Ascending aorta (tissue), 2 donors: ENCODE data around the gene PTPRG. TPM values are rescaled to one million over a fixed set of nuclear protein-coding genes. Genes with fewer than 3 reads are reported as not detected.

Source experiments
- DNase-seq, 2 donors: peaks; one replicate each; pipeline ENCODE4 v3.0.0-alpha.2; 2019; ENCODE audit warnings: low spot score in 2 of 2
- H3K27ac ChIP-seq, 2 donors: fragments of 200-600 bp; sonication (generic); one replicate each; pipeline ENCODE4 v1.5.1; 2016 to 2017; ENCODE audit warnings: mild to moderate bottlenecking in 1 of 2
- H3K27me3 ChIP-seq: fragments of 200-600 bp; sonication (generic); one replicate; pipeline ENCODE4 v1.5.1; 2017
- H3K36me3 ChIP-seq, 2 donors: fragments of 200-600 bp; sonication (generic); one replicate each; pipeline ENCODE4 v1.5.1; 2016
- H3K4me1 ChIP-seq, 2 donors: fragments of 200-600 bp; sonication (generic); one replicate each; pipeline ENCODE4 v1.5.1; 2016 to 2017; ENCODE audit warnings: mild to moderate bottlenecking in 1 of 2
- H3K4me3 ChIP-seq, 2 donors: fragments of 200-600 bp; sonication (generic); one replicate each; pipeline ENCODE4 v1.5.1; 2016 to 2017; ENCODE audit warnings: mild to moderate bottlenecking in 1 of 2
- H3K9me3 ChIP-seq, 2 donors: fragments of 200-600 bp; sonication (generic); one replicate each; pipeline ENCODE4 v1.5.1; 2016
- intact Hi-C: fragments of 100-400 bp; cut with DNase I; formaldehyde crosslinking; loops from one replicate; pipeline ENCODE4 v1.15.1; 2023
- total RNA-seq: library from RNA; depleted of rRNA; stranded (reverse); fragments of >200 nt; gene quantifications from one replicate; pipeline ENCODE4 v1.1.0, GENCODE V29; 2016
- TF ChIP-seq, protein P1 (sequence below), 3 experiments: fragments of 200-600 bp in 2 of 3; fragments of 450-650 bp in 1 of 3; sonication (generic) in 2 of 3; IDR thresholded peaks; one replicate each; pipeline ENCODE4 v1.5.1; 2016 to 2019; ENCODE audit warnings: antibody characterized with exemption in 3 of 3, mild to moderate bottlenecking in 1 of 3, moderate library complexity in 1 of 3

PTPRG gene
- total RNA-seq, 1 donor from 2014 or later: 129 TPM

- no peak for DNase-seq
- Histone ChIP-seq H3K36me3 (no peaks in the 10 kb centered on the region), H3K27ac (no peak overlapping the region), H3K4me1 (no peaks in the 10 kb centered on the region), H3K9me3 (no peaks in the 10 kb centered on the region), H3K27me3 (no peaks in the 10 kb centered on the region), H3K4me3 (no peak overlapping the region)
- TF ChIP-seq, protein P1, sequence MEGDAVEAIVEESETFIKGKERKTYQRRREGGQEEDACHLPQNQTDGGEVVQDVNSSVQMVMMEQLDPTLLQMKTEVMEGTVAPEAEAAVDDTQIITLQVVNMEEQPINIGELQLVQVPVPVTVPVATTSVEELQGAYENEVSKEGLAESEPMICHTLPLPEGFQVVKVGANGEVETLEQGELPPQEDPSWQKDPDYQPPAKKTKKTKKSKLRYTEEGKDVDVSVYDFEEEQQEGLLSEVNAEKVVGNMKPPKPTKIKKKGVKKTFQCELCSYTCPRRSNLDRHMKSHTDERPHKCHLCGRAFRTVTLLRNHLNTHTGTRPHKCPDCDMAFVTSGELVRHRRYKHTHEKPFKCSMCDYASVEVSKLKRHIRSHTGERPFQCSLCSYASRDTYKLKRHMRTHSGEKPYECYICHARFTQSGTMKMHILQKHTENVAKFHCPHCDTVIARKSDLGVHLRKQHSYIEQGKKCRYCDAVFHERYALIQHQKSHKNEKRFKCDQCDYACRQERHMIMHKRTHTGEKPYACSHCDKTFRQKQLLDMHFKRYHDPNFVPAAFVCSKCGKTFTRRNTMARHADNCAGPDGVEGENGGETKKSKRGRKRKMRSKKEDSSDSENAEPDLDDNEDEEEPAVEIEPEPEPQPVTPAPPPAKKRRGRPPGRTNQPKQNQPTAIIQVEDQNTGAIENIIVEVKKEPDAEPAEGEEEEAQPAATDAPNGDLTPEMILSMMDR (IDR thresholded peaks at IDR 0.05): no peak
- intact Hi-C loops: no loop called here
Observed at GRCh38 chr3:62343755-62344154, 782.4 kb downstream of the PTPRG start.
